ENCODE data around the gene ACBD4. TPM values are rescaled to one million over a fixed set of nuclear protein-coding genes. Genes with fewer than 3 reads are reported as not detected.

ACBD4 gene
- total RNA-seq, 1 donor from 2014 or later, result 18.9 TPM

- peak overlapping the region; percentile 16 for H3K27ac ChIP-seq
- TF ChIP-seq POLR2AphosphoS5 (IDR thresholded peaks at IDR 0.05; ENCODE audit: insufficient read depth in 1 of 2, low read depth in 1 of 2) (no peak), CTCF (IDR thresholded peaks at IDR 0.05) (no peak), POLR2A (IDR thresholded peaks at IDR 0.05) (no peak)
- no peak for DNase-seq (ENCODE audit: extremely low spot score in 2 of 2)
- H3K4me3 ChIP-seq, result no peak overlapping the region
- no peaks in the 10 kb centered on the region for H3K9me3 ChIP-seq
- H3K4me1 ChIP-seq, result peaks cover 34% of the 10 kb centered on the region
- H3K36me3 ChIP-seq, result peaks cover 2 to 48% of the 10 kb centered on the region in 2 donors
- intact Hi-C loops (cut with DNase I), result no loop called here
- no peaks in the 10 kb centered on the region for H3K27me3 ChIP-seq
These were observed 47.5 kb upstream of the ACBD4 start for GRCh38 chr17:45087978-45088377.

DNA sequence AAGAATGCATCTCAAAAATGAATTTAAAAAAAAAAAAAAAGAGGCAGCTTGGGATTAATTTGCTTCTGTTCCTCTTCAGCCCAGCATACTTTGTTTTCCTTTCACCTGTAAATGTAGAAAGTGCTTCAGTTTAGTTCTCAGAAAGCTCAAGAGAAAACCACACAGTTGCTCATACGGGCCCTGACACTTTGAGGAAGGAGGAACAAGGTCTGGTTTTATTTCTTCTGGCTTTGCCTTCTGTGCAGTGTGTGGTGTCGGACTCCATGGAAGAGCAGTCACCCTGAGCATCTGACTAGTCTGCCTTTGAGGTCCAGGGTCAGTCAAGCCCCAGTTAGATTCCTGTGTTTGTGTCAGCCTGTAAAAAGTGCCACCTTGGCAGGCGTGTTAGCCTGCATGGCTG is 46.7 kb upstream of the ACBD4 start:
- H3K27me3 ChIP-seq, result no peaks in the 10 kb centered on the region
- no peaks in the 10 kb centered on the region for H3K9me3 ChIP-seq
- DNase-seq (ENCODE audit: extremely low spot score in 2 of 2), result no peak
- peaks cover 2 to 42% of the 10 kb centered on the region in 2 donors for H3K36me3 ChIP-seq
- TF ChIP-seq POLR2A (IDR thresholded peaks at IDR 0.05) (no peak), POLR2AphosphoS5 (IDR thresholded peaks at IDR 0.05; ENCODE audit: insufficient read depth in 1 of 2, low read depth in 1 of 2) (no peak), CTCF (IDR thresholded peaks at IDR 0.05) (no peak)
- no peak overlapping the region for H3K4me3 ChIP-seq
- intact Hi-C loops (cut with DNase I), result no loop called here
- no peak overlapping the region for H3K27ac ChIP-seq
- peaks cover 42% of the 10 kb centered on the region for H3K4me1 ChIP-seq

- TF ChIP-seq POLR2AphosphoS5 (IDR thresholded peaks at IDR 0.05; ENCODE audit: insufficient read depth in 1 of 2, low read depth in 1 of 2) (no peak), POLR2A (IDR thresholded peaks at IDR 0.05) (no peak), CTCF (IDR thresholded peaks at IDR 0.05) (no peak)
- Histone ChIP-seq H3K4me3 (no peak overlapping the region), H3K4me1 (peaks cover 53% of the 10 kb centered on the region), H3K36me3 (peaks cover 2 to 51% of the 10 kb centered on the region in 2 donors), H3K27ac (peak overlapping the region; percentile 91), H3K27me3 (no peaks in the 10 kb centered on the region), H3K9me3 (no peaks in the 10 kb centered on the region)
- DNase-seq (ENCODE audit: extremely low spot score in 2 of 2), result no peak
- intact Hi-C loops (cut with DNase I), result no loop called here
These were observed 44.8 kb upstream of the ACBD4 start for GRCh38 chr17:45090711-45091110.

GRCh38 chr17:45091778-45092425 is 43.6 kb upstream of the ACBD4 start:
- Histone ChIP-seq H3K9me3 (no peaks in the 10 kb centered on the region), H3K27ac (peak overlapping the region; percentile 91), H3K36me3 (peaks cover 0 to 55% of the 10 kb centered on the region in 2 donors), H3K4me3 (no peak overlapping the region), H3K4me1 (peaks cover 53% of the 10 kb centered on the region), H3K27me3 (no peaks in the 10 kb centered on the region)
- TF ChIP-seq CTCF (IDR thresholded peaks at IDR 0.05) (no peak), POLR2AphosphoS5 (IDR thresholded peaks at IDR 0.05; ENCODE audit: insufficient read depth in 1 of 2, low read depth in 1 of 2) (no peak), POLR2A (IDR thresholded peaks at IDR 0.05) (no peak)
- no peak for DNase-seq (ENCODE audit: extremely low spot score in 2 of 2)
- intact Hi-C loops (cut with DNase I), result no loop called here

DNA sequence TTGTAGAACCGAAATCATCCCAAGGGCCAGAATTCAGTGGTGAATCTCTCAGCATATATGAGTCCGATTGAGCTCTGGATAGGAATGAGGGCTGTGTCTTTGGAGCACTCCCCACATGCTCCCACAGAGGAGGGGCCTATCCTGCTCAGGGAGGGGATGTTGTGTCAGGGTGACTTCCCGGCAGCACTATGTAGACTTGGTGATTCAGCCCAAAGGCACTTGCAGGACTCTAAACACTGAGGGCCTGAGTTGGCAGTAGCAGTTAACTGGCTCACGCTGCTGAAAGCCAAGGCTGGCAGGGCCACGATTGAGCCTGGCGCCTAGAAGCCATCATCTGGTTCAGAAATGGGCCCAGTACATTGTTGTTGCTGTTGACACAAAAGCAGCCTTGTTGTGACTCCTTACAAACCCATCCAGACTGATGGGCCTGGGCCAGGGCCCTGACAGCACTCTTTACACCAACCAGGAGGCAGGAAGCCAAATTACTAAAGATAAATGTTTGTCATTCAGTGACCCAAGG is 42.5 kb upstream of the ACBD4 start:
- peak in 1 of 2 donors; percentile 98 for DNase-seq (ENCODE audit: extremely low spot score in 2 of 2)
- no peak overlapping the region for H3K4me3 ChIP-seq
- peak overlapping the region; percentile 91 for H3K27ac ChIP-seq
- no peaks in the 10 kb centered on the region for H3K27me3 ChIP-seq
- peak; percentile 77 to 83 for TF ChIP-seq POLR2AphosphoS5 (IDR thresholded peaks at IDR 0.05; ENCODE audit: insufficient read depth in 1 of 2, low read depth in 1 of 2)
- no peak for TF ChIP-seq CTCF (IDR thresholded peaks at IDR 0.05)
- no peak for TF ChIP-seq POLR2A (IDR thresholded peaks at IDR 0.05)
- H3K4me1 ChIP-seq, result peaks cover 53% of the 10 kb centered on the region
- intact Hi-C loops (cut with DNase I), result no loop called here
- no peaks in the 10 kb centered on the region for H3K9me3 ChIP-seq
- peaks cover 0 to 57% of the 10 kb centered on the region in 2 donors for H3K36me3 ChIP-seq

Data from vagina (tissue), 2 donors.